NCI-H2227 (cell line): ENCODE measurements around the gene TSPAN32.
"Not testable (repeated sequence)": the region's sequence is repeated elsewhere in the genome, so short reads cannot be mapped to it uniquely, and the experiment has no call there.

ENCODE experiments used
- DNase-seq: peaks from one replicate; lab custom pipeline; 2025; ENCODE audit not compliant: unreplicated experiment; lab: John Stamatoyannopoulos, UW

TSPAN32 gene

DNA sequence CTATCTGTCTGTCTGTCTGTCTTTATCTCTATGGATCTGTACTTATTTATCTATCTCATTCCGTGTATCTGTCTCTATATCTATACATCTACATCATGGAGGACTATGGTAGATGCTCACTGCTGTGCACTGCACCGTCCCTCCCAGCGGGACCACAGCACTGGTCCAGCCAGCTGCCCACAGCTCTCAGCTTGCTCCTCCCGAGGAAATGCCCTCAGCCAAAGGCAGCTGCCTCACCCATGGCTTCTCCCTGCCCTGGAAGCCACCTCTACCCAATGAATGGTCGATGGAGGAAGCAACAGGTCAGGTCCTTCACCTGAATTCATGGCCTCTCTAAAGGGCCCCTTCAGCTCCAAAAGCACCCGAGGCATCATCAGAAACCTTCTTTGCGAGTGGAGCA is 60.6 kb downstream of the TSPAN32 start:
- no peak for DNase-seq

DNA sequence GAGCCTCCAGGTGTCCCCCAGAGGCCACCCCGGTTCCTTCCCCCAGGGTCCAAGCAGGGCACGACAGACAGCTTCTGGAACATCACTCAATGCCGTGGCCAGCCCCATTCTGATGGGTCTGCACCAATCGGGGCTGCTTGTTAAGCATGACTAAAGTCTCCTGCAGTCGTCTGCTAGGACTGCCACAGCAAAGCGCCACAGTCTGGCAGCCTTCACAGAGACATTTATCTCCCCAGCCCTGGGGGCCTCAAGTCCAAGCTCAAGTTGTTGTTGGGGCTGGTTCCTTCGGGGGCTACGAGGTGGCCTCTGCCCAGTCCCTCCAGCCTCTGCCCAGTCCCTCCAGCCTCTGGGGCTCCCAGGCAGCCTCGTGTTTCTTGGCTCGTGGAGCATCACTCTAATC is 61.3 kb downstream of the TSPAN32 start:
- DNase-seq, result no peak

DNA sequence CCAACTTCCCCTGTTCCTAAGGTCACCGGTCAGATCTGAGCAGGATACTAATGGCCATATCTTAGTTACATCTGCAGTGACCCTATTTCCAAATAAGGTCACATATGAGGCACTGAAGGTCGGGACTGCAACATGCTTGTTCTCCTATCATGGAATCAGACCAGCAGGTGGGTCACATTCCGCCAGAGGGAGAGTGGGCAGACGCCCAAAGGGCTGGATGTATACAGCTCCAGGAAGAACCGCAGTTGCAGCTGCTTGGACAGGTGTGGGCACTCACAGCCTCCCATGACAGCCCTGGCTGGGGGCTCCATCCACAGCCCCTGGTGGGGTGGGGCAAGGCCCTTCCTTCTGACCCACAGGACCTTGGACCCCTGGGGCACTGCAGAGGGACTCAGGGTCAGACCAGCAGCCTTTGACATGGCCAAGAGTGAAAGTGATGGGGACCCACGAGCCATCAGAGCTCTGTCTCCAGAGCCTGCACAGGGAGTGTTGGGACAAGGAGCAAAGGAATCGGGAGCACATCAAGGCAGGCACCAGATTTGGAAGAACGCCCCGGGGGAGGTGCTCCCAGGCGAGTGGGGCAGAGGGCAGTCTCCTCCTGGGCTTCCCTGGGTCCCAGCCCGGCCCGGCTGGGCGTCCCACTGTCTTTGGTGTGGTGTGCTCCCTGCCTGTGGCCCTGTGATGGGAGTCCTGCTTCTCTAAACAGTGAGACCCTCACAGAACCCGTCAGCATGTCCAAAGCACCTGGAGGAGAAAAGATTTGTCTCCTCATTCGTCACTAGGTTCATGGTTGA is 62.0 kb downstream of the TSPAN32 start:
- no peak for DNase-seq

GRCh38 chr11:2364386-2364785 is 62.6 kb downstream of the TSPAN32 start:
- not testable (repeated sequence) for DNase-seq

- no peak for DNase-seq
Observed at GRCh38 chr11:2365571-2366210, 63.9 kb downstream of the TSPAN32 start.

DNA sequence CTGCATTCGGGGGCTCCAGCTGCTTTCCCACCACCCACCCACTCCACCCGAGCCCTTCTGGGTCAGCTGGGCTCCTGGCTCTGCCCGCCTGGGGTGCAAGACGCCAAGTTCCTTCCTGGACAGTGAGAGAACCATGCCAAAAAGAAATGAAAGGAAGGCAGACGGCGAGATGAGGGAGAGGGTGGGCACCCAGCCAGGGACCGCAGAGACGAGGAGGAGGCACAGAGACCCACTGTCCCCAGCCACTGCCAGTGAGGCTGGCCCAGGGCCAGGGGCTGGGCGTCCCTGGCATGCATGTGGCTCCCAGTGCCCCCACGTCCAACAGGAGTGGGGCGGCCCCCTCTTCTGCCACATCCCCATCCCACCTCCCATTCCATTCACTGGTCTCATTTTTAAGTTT is 64.5 kb downstream of the TSPAN32 start:
- DNase-seq, result no peak

DNA sequence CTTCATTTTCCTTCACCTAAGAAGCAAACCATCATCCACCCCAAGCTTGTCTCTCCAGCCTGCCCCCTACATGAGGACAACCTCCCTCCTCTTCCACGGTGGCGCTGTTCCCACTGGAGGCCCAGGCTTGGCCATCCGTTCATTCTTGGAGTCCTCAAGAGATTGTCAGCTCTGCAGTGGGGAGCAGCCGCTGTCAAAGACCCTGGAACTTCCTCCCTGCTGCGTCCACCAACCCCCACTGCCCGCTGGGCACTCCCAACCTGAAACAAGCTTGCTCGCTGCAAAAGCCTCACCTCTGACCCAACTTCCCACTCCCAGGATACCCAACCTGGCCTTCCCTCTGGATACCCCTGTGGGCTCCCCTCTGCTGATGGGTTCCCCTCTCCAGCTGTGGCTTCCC is 64.9 kb downstream of the TSPAN32 start:
- DNase-seq, result no peak

GRCh38 chr11:2367266-2368160 is 65.7 kb downstream of the TSPAN32 start:
- no peak for DNase-seq
